GM12878 (cell line): ENCODE data around the gene MAML3. TPM values are rescaled to one million over a fixed set of nuclear protein-coding genes. Genes with fewer than 3 reads are reported as not detected.

Experiments used
- ATAC-seq: fragments of 200-7000 bp; cut with Tn5 transposase; 3 replicates; pipeline ENCODE4 v1.9.1; 2020; ENCODE audit warnings: mild to moderate bottlenecking, moderate library complexity
- BruUV-seq: library from RNA; stranded (reverse); fragments of 400-500 nt; replicated peaks from 2 replicates; lab custom pipeline; 2021; lab: Mats Ljungman, UMichigan
- CTCF ChIA-PET: fragments of 300-600 bp; sonication (Branson Sonifier 250); formaldehyde crosslinking; extraction: SDS; loops from one replicate; lab custom pipeline; 2021; ENCODE audit warnings: inconsistent platforms; lab: Yijun Ruan, JAX
- POLR2A ChIA-PET: fragments of 350-600 bp; formaldehyde crosslinking; extraction: SDS; loops from one replicate; lab custom pipeline; 2021; ENCODE audit warnings: inconsistent platforms; lab: Charles Lee
- RAD21 ChIA-PET: fragments of 300-600 bp; sonication (Branson Sonifier 250); formaldehyde crosslinking; loops from one replicate; lab custom pipeline; 2023; ENCODE audit warnings: antibody characterized with exemption; ENCODE audit not compliant: unreplicated experiment; lab: Charles Lee
- SMC1A ChIA-PET: fragments of 300-600 bp; sonication (Branson Sonifier 250); formaldehyde crosslinking; loops from one replicate; lab custom pipeline; 2023; ENCODE audit not compliant: unreplicated experiment, uncharacterized antibody; lab: Charles Lee
- DNase-seq: peaks from one replicate; pipeline ENCODE4 v3.0.0-alpha.2; 2011; ENCODE audit warnings: low read depth, low spot score
- FAIRE-seq: peaks from 3 replicates; lab custom pipeline; 2011; peaks lifted over from hg19 to GRCh38; lab: Jason Lieb, UNC
- H2AFZ ChIP-seq: 2 replicates; pipeline ENCODE4 v1.6.0; 2011; ENCODE audit warnings: low read depth, low read length, control low read depth; ENCODE audit not compliant: control insufficient read depth
- H3K27ac ChIP-seq: 2 replicates; pipeline ENCODE4 v1.5.1; 2011; ENCODE audit warnings: control low read depth; ENCODE audit not compliant: control insufficient read depth, insufficient read depth
- H3K27me3 ChIP-seq, 2 experiments: replicated peaks in 1 of 2; 2 replicates each; pipeline versions ENCODE4 v1.6.0 to v1.6.1; 2011; ENCODE audit warnings: low read length in 1 of 2; ENCODE audit not compliant: control insufficient read depth in 2 of 2, insufficient read depth in 2 of 2
- H3K36me3 ChIP-seq, 2 experiments: 2 replicates each; pipeline ENCODE4 v1.5.1; 2011; ENCODE audit warnings: low read length in 1 of 2; ENCODE audit not compliant: control insufficient read depth in 2 of 2, insufficient read depth in 2 of 2
- H3K4me1 ChIP-seq: 2 replicates; pipeline ENCODE4 v1.6.1; 2011; ENCODE audit warnings: mild to moderate bottlenecking, low read length, moderate library complexity, mixed read lengths; ENCODE audit not compliant: control insufficient read depth, insufficient read depth
- H3K4me2 ChIP-seq: 2 replicates; pipeline ENCODE4 v1.6.0; 2011; ENCODE audit warnings: control low read depth; ENCODE audit not compliant: control insufficient read depth, insufficient read depth
- H3K4me3 ChIP-seq: fragments of 200-600 bp; sonication (generic); 2 replicates; pipeline ENCODE4 v1.5.1; 2016
- H3K79me2 ChIP-seq: 2 replicates; pipeline ENCODE4 v1.6.0; 2011; ENCODE audit warnings: low read length; ENCODE audit not compliant: control insufficient read depth, insufficient read depth
- H3K9ac ChIP-seq: 2 replicates; pipeline ENCODE4 v1.8.0; 2011; ENCODE audit warnings: low read length, control low read depth, mixed read lengths; ENCODE audit not compliant: control insufficient read depth, insufficient read depth
- H3K9me3 ChIP-seq: replicated peaks from 3 replicates; pipeline ENCODE4 v1.5.1; 2011; ENCODE audit warnings: mild to moderate bottlenecking, low read length; ENCODE audit not compliant: control insufficient read depth, insufficient read depth
- H4K20me1 ChIP-seq: 2 replicates; pipeline ENCODE4 v1.6.0; 2011; ENCODE audit not compliant: control insufficient read depth, insufficient read depth
- BACH1 ChIP-seq: fragments of 450-650 bp; IDR thresholded peaks from 2 replicates; pipeline ENCODE4 v1.6.1; 2017; ENCODE audit warnings: mild to moderate bottlenecking, borderline replicate concordance
- BCL11A ChIP-seq: IDR thresholded peaks from 2 replicates; pipeline ENCODE4 v1.6.1; 2011; ENCODE audit warnings: low read depth, low read length
- CHD2 ChIP-seq: IDR thresholded peaks from 2 replicates; pipeline ENCODE4 v1.6.1; 2011; ENCODE audit warnings: low read depth, low read length, improper control_type of control experiment, borderline replicate concordance
- EED ChIP-seq: sonication (generic); IDR thresholded peaks from 2 replicates; pipeline ENCODE4 v1.6.1; 2016; ENCODE audit warnings: antibody characterized with exemption, low read depth
- FOXK2 ChIP-seq: fragments of 450-650 bp; IDR thresholded peaks from 2 replicates; pipeline ENCODE4 v1.6.1; 2017; ENCODE audit warnings: mild to moderate bottlenecking, moderate library complexity
- NR2C1 ChIP-seq: fragments of 450-650 bp; IDR thresholded peaks from 2 replicates; pipeline ENCODE4 v1.6.1; 2017; ENCODE audit warnings: antibody characterized with exemption, mild to moderate bottlenecking, moderate library complexity
- POU2F2 ChIP-seq: IDR thresholded peaks from 3 replicates; pipeline ENCODE4 v1.6.1; 2011; ENCODE audit warnings: low read depth, mild to moderate bottlenecking, low read length, borderline replicate concordance
- RUNX3 ChIP-seq: IDR thresholded peaks from 2 replicates; pipeline ENCODE4 v1.6.1; 2012; ENCODE audit warnings: low read length, inconsistent platforms
- SREBF1 ChIP-seq: IDR thresholded peaks from 2 replicates; pipeline ENCODE4 v1.6.1; 2012; ENCODE audit warnings: mild to moderate bottlenecking, low read length
- TAF1 ChIP-seq: IDR thresholded peaks from 2 replicates; pipeline ENCODE4 v1.6.1; 2011; ENCODE audit warnings: mild to moderate bottlenecking, low read depth, low read length, borderline replicate concordance
- ZNF24 ChIP-seq: fragments of 450-650 bp; IDR thresholded peaks from 2 replicates; pipeline ENCODE4 v1.6.1; 2017; ENCODE audit warnings: antibody characterized with exemption, mild to moderate bottlenecking
- ZNF384 ChIP-seq: IDR thresholded peaks from 2 replicates; pipeline ENCODE4 v1.6.1; 2012; ENCODE audit warnings: low read depth, mild to moderate bottlenecking, low read length, improper control_type of control experiment, borderline replicate concordance
- WGBS: methylation state at CpG from one replicate; pipeline ENCODE4 v1.1.6; 2016; ENCODE audit warnings: low lambda C conversion rate; ENCODE audit not compliant: insufficient replicate concordance, insufficient coverage; ENCODE audit errors: missing lambda C conversion rate; 5-methylcytosine and 5-hydroxymethylcytosine counted together
- in situ Hi-C: fragments of 300-500 bp; cut with MboI; formaldehyde crosslinking; loops from 9 replicates; pipeline ENCODE4 v1.14.3; 2018; ENCODE audit warnings: mixed read lengths
- intact Hi-C: fragments of 100-400 bp; cut with micrococcal nuclease; formaldehyde crosslinking; loops from one replicate; pipeline ENCODE4 v1.14.2; 2022; ENCODE audit not compliant: unreplicated experiment
- polyA plus RNA-seq, 11 experiments: library from polyadenylated mRNA; depleted of rRNA in 4 of 11; unstranded in 6 of 11; stranded (reverse) in 5 of 11; fragments of >200 nt; fragmentation: Nextera tagmentation in 4 of 11; fragmentation: Illumina TruSeq in 1 of 11; extraction: Ambion mirVana in 4 of 11; extraction: Trizol in 1 of 11; gene quantifications; 1 replicate in 1 of 11; 2 replicates in 10 of 11; pipeline versions ENCODE4 v1.2.1 to v1.2.3, GENCODE V29; 2011 to 2016; ENCODE audit warnings: inconsistent platforms in 2 of 11, missing spikeins in 2 of 11, low read depth in 1 of 11
- total RNA-seq, 4 experiments: library from RNA; depleted of rRNA in 3 of 4; stranded (reverse); fragments of >200 nt in 3 of 4; fragmentation: Illumina TruSeq in 1 of 4; extraction: Trizol in 1 of 4; gene quantifications; 2 replicates each; pipeline versions ENCODE4 v1.2.1 to v1.2.3, GENCODE V29; 2013 to 2021
- TF ChIP-seq, protein P1 (sequence below): fragments of 450-650 bp; formaldehyde crosslinking; IDR thresholded peaks from 2 replicates; pipeline ENCODE4 v1.4.0; 2020; ENCODE audit warnings: mild to moderate bottlenecking, moderate library complexity
- TF ChIP-seq, protein P2 (sequence below): fragments of 450-650 bp; IDR thresholded peaks from 2 replicates; pipeline ENCODE4 v1.6.1; 2017; ENCODE audit warnings: antibody characterized with exemption, mild to moderate bottlenecking, moderate library complexity
- TF ChIP-seq, protein P3 (sequence below): fragments of 450-650 bp; IDR thresholded peaks from 2 replicates; pipeline ENCODE4 v1.6.1; 2017; ENCODE audit warnings: mild to moderate bottlenecking, low read depth, inconsistent platforms; ENCODE audit not compliant: poor library complexity, severe bottlenecking

Gene MAML3
- total and polyA plus RNA-seq, 10 of the 15 experiments (the other 5 are each of a cell fraction or from before 2014, with no cell fraction given) = under 0.01 to 0.53 (median 0.06) TPM; not detected in 2

DNA sequence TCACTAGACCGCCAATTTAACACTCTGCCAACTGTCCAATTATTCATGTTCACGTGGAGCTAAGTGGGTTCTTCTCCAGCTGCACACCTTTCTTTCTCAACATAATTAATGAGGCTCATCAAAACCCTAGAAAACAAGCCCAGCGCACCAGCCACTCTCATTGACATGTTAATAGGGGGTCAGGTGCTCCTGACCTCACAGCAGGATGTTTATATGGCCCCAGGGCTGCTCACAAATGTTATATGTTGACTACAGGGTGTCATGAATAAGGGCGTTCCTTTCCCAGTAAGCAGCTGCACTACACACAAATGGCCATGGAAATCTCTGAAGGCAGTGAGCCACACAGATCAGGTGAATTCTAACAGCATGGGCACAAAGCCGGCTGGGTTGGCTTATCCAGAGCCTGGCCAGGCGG lies 278.6 kb downstream of the MAML3 start:
- Histone ChIP-seq H4K20me1 (no peaks in the 10 kb centered on the region), H3K27ac (no peak overlapping the region), H2AFZ (no peak overlapping the region), H3K4me1 (no peaks in the 10 kb centered on the region), H3K4me3 (no peak overlapping the region), H3K27me3 (peaks cover 0 to 2% of the 10 kb centered on the region in 2 experiments; a peak in 2 of 4 replicates), H3K9me3 (no peaks in the 10 kb centered on the region), H3K36me3 (no peaks in the 10 kb centered on the region), H3K79me2 (no peaks in the 10 kb centered on the region), H3K9ac (no peak overlapping the region), H3K4me2 (no peak overlapping the region)
- ChIA-PET POLR2A (no interaction called here), CTCF (no interaction called here), SMC1A (no interaction called here), RAD21 (no interaction called here)
- ATAC-seq = no peak
- in situ Hi-C loops = no loop called here
- no peak for FAIRE-seq
- TF ChIP-seq RUNX3 (no peak), NR2C1 (no peak), EED (no peak), BACH1 (no peak), SREBF1 (no peak), ZNF24 (no peak), FOXK2 (no peak), TAF1 (no peak), BCL11A (no peak), POU2F2 (no peak), CHD2 (no peak), ZNF384 (no peak)
- TF ChIP-seq, protein P1, sequence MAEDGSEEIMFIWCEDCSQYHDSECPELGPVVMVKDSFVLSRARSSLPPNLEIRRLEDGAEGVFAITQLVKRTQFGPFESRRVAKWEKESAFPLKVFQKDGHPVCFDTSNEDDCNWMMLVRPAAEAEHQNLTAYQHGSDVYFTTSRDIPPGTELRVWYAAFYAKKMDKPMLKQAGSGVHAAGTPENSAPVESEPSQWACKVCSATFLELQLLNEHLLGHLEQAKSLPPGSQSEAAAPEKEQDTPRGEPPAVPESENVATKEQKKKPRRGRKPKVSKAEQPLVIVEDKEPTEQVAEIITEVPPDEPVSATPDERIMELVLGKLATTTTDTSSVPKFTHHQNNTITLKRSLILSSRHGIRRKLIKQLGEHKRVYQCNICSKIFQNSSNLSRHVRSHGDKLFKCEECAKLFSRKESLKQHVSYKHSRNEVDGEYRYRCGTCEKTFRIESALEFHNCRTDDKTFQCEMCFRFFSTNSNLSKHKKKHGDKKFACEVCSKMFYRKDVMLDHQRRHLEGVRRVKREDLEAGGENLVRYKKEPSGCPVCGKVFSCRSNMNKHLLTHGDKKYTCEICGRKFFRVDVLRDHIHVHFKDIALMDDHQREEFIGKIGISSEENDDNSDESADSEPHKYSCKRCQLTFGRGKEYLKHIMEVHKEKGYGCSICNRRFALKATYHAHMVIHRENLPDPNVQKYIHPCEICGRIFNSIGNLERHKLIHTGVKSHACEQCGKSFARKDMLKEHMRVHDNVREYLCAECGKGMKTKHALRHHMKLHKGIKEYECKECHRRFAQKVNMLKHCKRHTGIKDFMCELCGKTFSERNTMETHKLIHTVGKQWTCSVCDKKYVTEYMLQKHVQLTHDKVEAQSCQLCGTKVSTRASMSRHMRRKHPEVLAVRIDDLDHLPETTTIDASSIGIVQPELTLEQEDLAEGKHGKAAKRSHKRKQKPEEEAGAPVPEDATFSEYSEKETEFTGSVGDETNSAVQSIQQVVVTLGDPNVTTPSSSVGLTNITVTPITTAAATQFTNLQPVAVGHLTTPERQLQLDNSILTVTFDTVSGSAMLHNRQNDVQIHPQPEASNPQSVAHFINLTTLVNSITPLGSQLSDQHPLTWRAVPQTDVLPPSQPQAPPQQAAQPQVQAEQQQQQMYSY = no peak
- TF ChIP-seq, protein P2, sequence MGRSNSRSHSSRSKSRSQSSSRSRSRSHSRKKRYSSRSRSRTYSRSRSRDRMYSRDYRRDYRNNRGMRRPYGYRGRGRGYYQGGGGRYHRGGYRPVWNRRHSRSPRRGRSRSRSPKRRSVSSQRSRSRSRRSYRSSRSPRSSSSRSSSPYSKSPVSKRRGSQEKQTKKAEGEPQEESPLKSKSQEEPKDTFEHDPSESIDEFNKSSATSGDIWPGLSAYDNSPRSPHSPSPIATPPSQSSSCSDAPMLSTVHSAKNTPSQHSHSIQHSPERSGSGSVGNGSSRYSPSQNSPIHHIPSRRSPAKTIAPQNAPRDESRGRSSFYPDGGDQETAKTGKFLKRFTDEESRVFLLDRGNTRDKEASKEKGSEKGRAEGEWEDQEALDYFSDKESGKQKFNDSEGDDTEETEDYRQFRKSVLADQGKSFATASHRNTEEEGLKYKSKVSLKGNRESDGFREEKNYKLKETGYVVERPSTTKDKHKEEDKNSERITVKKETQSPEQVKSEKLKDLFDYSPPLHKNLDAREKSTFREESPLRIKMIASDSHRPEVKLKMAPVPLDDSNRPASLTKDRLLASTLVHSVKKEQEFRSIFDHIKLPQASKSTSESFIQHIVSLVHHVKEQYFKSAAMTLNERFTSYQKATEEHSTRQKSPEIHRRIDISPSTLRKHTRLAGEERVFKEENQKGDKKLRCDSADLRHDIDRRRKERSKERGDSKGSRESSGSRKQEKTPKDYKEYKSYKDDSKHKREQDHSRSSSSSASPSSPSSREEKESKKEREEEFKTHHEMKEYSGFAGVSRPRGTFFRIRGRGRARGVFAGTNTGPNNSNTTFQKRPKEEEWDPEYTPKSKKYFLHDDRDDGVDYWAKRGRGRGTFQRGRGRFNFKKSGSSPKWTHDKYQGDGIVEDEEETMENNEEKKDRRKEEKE = no peak
- TF ChIP-seq, protein P3, sequence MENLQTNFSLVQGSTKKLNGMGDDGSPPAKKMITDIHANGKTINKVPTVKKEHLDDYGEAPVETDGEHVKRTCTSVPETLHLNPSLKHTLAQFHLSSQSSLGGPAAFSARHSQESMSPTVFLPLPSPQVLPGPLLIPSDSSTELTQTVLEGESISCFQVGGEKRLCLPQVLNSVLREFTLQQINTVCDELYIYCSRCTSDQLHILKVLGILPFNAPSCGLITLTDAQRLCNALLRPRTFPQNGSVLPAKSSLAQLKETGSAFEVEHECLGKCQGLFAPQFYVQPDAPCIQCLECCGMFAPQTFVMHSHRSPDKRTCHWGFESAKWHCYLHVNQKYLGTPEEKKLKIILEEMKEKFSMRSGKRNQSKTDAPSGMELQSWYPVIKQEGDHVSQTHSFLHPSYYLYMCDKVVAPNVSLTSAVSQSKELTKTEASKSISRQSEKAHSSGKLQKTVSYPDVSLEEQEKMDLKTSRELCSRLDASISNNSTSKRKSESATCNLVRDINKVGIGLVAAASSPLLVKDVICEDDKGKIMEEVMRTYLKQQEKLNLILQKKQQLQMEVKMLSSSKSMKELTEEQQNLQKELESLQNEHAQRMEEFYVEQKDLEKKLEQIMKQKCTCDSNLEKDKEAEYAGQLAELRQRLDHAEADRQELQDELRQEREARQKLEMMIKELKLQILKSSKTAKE = no peak
- 31% methylated on average over 6 of the region's 6 CpGs for WGBS
- BruUV-seq = no TSS peak
- DNase-seq = no peak
- intact Hi-C loops = no loop called here
